GM19455 (cell line): ENCODE data around the gene ZBTB46.

Source experiments
- ATAC-seq: cut with Tn5 transposase; IDR thresholded peaks from one replicate; pipeline ENCODE4 v1.9.1; 2021; ENCODE audit not compliant: unreplicated experiment

Gene ZBTB46

GRCh38 chr20:63768591-63769515 lies 62.2 kb downstream of the ZBTB46 start:
- ATAC-seq = no peak

GRCh38 chr20:63767886-63768285 lies 63.2 kb downstream of the ZBTB46 start:
- ATAC-seq = no peak

- ATAC-seq = no peak
Observed at GRCh38 chr20:63767456-63767855, 63.6 kb downstream of the ZBTB46 start.

GRCh38 chr20:63766695-63767426 lies 64.2 kb downstream of the ZBTB46 start:
- ATAC-seq = no peak

GRCh38 chr20:63765902-63766301 lies 65.2 kb downstream of the ZBTB46 start:
- ATAC-seq = no peak

GRCh38 chr20:63765082-63765873 lies 65.8 kb downstream of the ZBTB46 start:
- no peak for ATAC-seq

- no peak for ATAC-seq
Observed at GRCh38 chr20:63759377-63759901, 71.6 kb downstream of the ZBTB46 start.

- no peak for ATAC-seq
Observed at GRCh38 chr20:63758152-63758551, 72.9 kb downstream of the ZBTB46 start.

- no peak for ATAC-seq
Observed at GRCh38 chr20:63756648-63756991, 74.4 kb downstream of the ZBTB46 start.

- no peak for ATAC-seq
Observed at GRCh38 chr20:63755933-63756647, 75.0 kb downstream of the ZBTB46 start.

- no peak for ATAC-seq
Observed at GRCh38 chr20:63754008-63754407, 77.1 kb downstream of the ZBTB46 start.

GRCh38 chr20:63753381-63753780 lies 77.7 kb downstream of the ZBTB46 start:
- ATAC-seq = no peak

GRCh38 chr20:63752411-63753101 lies 78.5 kb downstream of the ZBTB46 start:
- no peak for ATAC-seq

- no peak for ATAC-seq
Observed at GRCh38 chr20:63751471-63752271, 79.4 kb downstream of the ZBTB46 start.

GRCh38 chr20:63750807-63751470 lies 80.1 kb downstream of the ZBTB46 start:
- no peak for ATAC-seq

GRCh38 chr20:63749597-63750508 lies 81.2 kb downstream of the ZBTB46 start:
- no peak for ATAC-seq

GRCh38 chr20:63748934-63749270 lies 82.2 kb downstream of the ZBTB46 start:
- ATAC-seq = no peak
